Measurements from ENCODE around the gene HRH2. TPM values are rescaled to one million over a fixed set of nuclear protein-coding genes. Genes with fewer than 3 reads are reported as not detected.

Gene HRH2
- total and polyA plus RNA-seq, 9 of the 15 experiments (the other 6 are each of a cell fraction or from before 2014, with no cell fraction given) = 0.04 TPM; not detected in 8

DNA sequence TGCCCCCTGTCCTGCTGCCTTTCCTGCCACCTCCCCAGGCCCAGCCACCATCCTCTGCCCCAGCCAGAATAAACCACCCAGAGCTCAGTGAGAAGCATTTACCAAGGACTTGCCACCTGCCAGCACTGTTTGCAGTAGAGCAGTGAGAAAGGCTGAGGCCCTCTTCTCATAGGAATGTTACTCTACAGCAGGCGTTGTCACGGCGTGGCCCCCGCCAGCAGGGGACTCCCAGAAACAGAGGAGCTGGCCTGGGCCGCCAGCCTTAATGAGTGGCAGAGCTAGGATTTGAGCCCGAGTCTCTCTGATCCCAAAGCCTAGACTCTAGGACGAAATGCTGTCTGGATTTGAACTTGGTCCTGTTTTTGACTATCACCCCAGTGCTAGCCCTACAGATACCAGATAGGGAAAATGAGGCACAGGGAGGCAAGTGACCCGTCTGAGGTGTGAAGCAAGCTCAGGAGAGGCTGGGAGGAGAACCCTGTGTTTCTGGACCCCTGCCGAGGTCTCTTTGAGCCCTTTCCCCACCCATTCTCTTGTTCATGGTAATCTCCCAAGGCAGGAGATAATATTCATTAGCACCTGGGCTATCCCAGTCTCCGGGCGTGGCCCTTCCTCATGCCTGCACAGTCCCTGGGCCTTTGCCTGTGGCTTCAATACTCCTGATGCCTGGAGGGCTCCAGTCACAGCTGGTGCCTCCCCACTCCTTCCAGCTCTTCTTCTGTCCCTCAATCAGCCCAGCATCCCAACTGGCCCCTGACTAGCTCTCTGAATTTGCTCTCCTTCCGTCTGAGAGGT, 30.7 kb downstream of the HRH2 start:
- ChIA-PET CTCF (ENCODE audit: low intra/inter-chr PET ratio) (no interaction called here), POLR2A (interaction anchor here (0.9 kb wide), 1 partner anchor 32 kb away, joined by 3 read pairs; no protein-coding TSS in a partner anchor)
- no peak for FAIRE-seq
- no TSS peak for BruUV-seq (replicated peaks)
- no peak for DNase-seq (ENCODE audit: extremely low read depth in 1 of 4, low spot score in 3 of 4)
- intact Hi-C loops (cut with micrococcal nuclease) = no loop called here
- Histone ChIP-seq H2AFZ (ENCODE audit: low read depth, low read length) (no peak overlapping the region), H3K27ac (ENCODE audit: extremely low read depth, low read depth, low read length) (no peak overlapping the region), H3K27me3 (ENCODE audit: control insufficient read depth in 2 of 2, insufficient read depth in 2 of 2, low read length in 2 of 2) (peaks cover 28 to 87% of the 10 kb centered on the region in 2 experiments), H4K20me1 (replicated peaks; ENCODE audit: control insufficient read depth, insufficient read depth, low read length) (0 out of 2 replicates have a peak, but pooled peaks cover 2% of the 10 kb centered on the region), H3K79me2 (ENCODE audit: control insufficient read depth, insufficient read depth, low read length) (no peaks in the 10 kb centered on the region), H3K9ac (ENCODE audit: insufficient read depth in 1 of 2, low read depth in 2 of 2, low read length in 2 of 2) (no peak overlapping the region), H3K9me1 (ENCODE audit: control insufficient read depth, insufficient read depth, low read length) (peaks cover 4% of the 10 kb centered on the region), H3K4me3 (no peak overlapping the region), H3K36me3 (ENCODE audit: control insufficient read depth, insufficient read depth, low read length) (no peaks in the 10 kb centered on the region), H3K9me3 (replicated peaks; ENCODE audit: control insufficient read depth, insufficient read depth, low read depth, low read length) (no peaks in the 10 kb centered on the region), H3K4me1 (replicated peaks in 1 of 2; ENCODE audit: control insufficient read depth in 2 of 2, insufficient read depth in 2 of 2, low read length in 2 of 2) (peaks cover 0 to 10% of the 10 kb centered on the region in 2 experiments; a peak in 2 of 5 replicates), H3K4me2 (ENCODE audit: insufficient read depth, low read length) (no peak overlapping the region)
- WGBS (ENCODE audit: insufficient coverage, low coverage, missing lambda C conversion rate) = under 1% methylated on average over 12 of the region's 12 CpGs
- in situ Hi-C loops (cut with MboI) = no loop called here
- TF ChIP-seq ZKSCAN3 (CRISPR knock-in tag; IDR thresholded peaks at IDR 0.05) = no peak
- no peak for TF ChIP-seq ZNF586 (CRISPR knock-in tag; conservative IDR thresholded peaks at IDR 0.05)
- TF ChIP-seq TAF1 (IDR thresholded peaks at IDR 0.05; ENCODE audit: control insufficient read depth, extremely low read depth, insufficient read depth, low read length, severe bottlenecking) = no peak
- TF ChIP-seq DDX20 (tag; IDR thresholded peaks at IDR 0.05; ENCODE audit: low read depth) = no peak
- no peak for ATAC-seq
